A549 (cell line): ENCODE results near the gene CD7. TPM values are rescaled to one million over a fixed set of nuclear protein-coding genes. Genes with fewer than 3 reads are reported as not detected.

ENCODE experiments used
- ATAC-seq, 2 experiments: fragments of 200-7000 bp in 1 of 2; fragments of >200 bp in 1 of 2; cut with Nextera tagmentation in 1 of 2; cut with Tn5 transposase in 1 of 2; 3 replicates each; pipeline versions ENCODE4 v1.8.0 to v1.9.1; 2018 to 2020; ENCODE audit warnings: mild to moderate bottlenecking in 1 of 2, moderate library complexity in 1 of 2
- CTCF ChIA-PET: fragments of 300-600 bp; sonication (Branson Sonifier 250); formaldehyde crosslinking; extraction: SDS; loops from one replicate; lab custom pipeline; 2021; ENCODE audit warnings: antibody characterized with exemption, inconsistent platforms; lab: Yijun Ruan, JAX
- POLR2A ChIA-PET: fragments of 350-600 bp; formaldehyde crosslinking; extraction: SDS; loops from one replicate; lab custom pipeline; 2021; ENCODE audit warnings: antibody characterized with exemption, inconsistent platforms; lab: Yijun Ruan, JAX
- DNase-seq, 2 experiments: peaks; one replicate each; pipeline versions ENCODE4 v3.0.0 to v3.0.0-alpha.2; 2011 to 2016; ENCODE audit warnings: low read depth in 1 of 2, low spot score in 1 of 2
- FAIRE-seq: peaks from 2 replicates; lab custom pipeline; 2011; peaks lifted over from hg19 to GRCh38; lab: Jason Lieb, UNC
- H3K27ac ChIP-seq, 2 experiments: fragments of >200 bp; sonication (Bioruptor Twin); formaldehyde crosslinking; 3 replicates each; pipeline ENCODE4 v1.5.1; 2016 to 2017
- H3K4me1 ChIP-seq: fragments of >200 bp; sonication (Bioruptor Twin); formaldehyde crosslinking; 3 replicates; pipeline ENCODE4 v1.6.1; 2016
- H3K4me2 ChIP-seq: fragments of >200 bp; sonication (Bioruptor Twin); formaldehyde crosslinking; 3 replicates; pipeline ENCODE4 v1.6.1; 2016
- H3K4me3 ChIP-seq: fragments of >200 bp; sonication (Bioruptor Twin); formaldehyde crosslinking; 3 replicates; pipeline ENCODE4 v1.5.1; 2016
- H3K9me3 ChIP-seq: fragments of >200 bp; sonication (Bioruptor Twin); formaldehyde crosslinking; 3 replicates; pipeline ENCODE4 v1.6.1; 2016
- BHLHE40 ChIP-seq: IDR thresholded peaks from 2 replicates; pipeline ENCODE4 v1.6.1; 2012; ENCODE audit warnings: low read depth, low read length, inconsistent platforms
- CBX8 ChIP-seq: fragments of 200-600 bp; sonication (generic); IDR thresholded peaks from 2 replicates; pipeline ENCODE4 v1.6.1; 2016
- CHD4 ChIP-seq: fragments of 200-600 bp; sonication (generic); IDR thresholded peaks from 2 replicates; pipeline ENCODE4 v1.6.1; 2016; ENCODE audit warnings: antibody characterized with exemption, mild to moderate bottlenecking, borderline replicate concordance
- CTCF ChIP-seq: fragments of >200 bp; sonication (Bioruptor Twin); formaldehyde crosslinking; IDR thresholded peaks from 3 replicates; pipeline ENCODE4 v1.5.1; 2016
- EHF ChIP-seq: fragments of 250-450 bp; sonication (Bioruptor Pico); IDR thresholded peaks from 2 replicates; pipeline ENCODE4 v1.5.0; 2020; ENCODE audit warnings: mild to moderate bottlenecking
- EHMT2 ChIP-seq: fragments of 200-600 bp; sonication (generic); IDR thresholded peaks from 2 replicates; pipeline ENCODE4 v1.6.1; 2016; ENCODE audit warnings: antibody characterized with exemption, low read depth, mild to moderate bottlenecking, moderate library complexity
- ESRRA ChIP-seq: fragments of 150-350 bp; IDR thresholded peaks from 2 replicates; pipeline ENCODE4 v1.6.1; 2014; ENCODE audit warnings: mild to moderate bottlenecking, low read length, borderline replicate concordance
- FOSL2 ChIP-seq, 2 experiments: fragments of 450-650 bp in 1 of 2; fragments of >200 bp in 1 of 2; sonication (Bioruptor Twin) in 1 of 2; formaldehyde crosslinking; IDR thresholded peaks; 2 replicates each; pipeline versions ENCODE4 v1.5.0 to v1.6.1; 2016 to 2020; ENCODE audit warnings: mild to moderate bottlenecking in 1 of 2, moderate library complexity in 1 of 2
- FOXS1 ChIP-seq: fragments of 250-450 bp; sonication (Bioruptor Pico); IDR thresholded peaks from 2 replicates; pipeline ENCODE4 v1.5.0; 2020; ENCODE audit warnings: mild to moderate bottlenecking, moderate library complexity
- HOXB5 ChIP-seq: fragments of 250-450 bp; sonication (Bioruptor Pico); IDR thresholded peaks from 2 replicates; pipeline ENCODE4 v1.5.0; 2020; ENCODE audit warnings: mild to moderate bottlenecking, moderate library complexity
- KDM1A ChIP-seq: fragments of 200-600 bp; sonication (generic); IDR thresholded peaks from 2 replicates; pipeline ENCODE4 v1.6.1; 2016; ENCODE audit warnings: low read depth, mild to moderate bottlenecking
- MAFK ChIP-seq: fragments of 450-650 bp; IDR thresholded peaks from 2 replicates; pipeline ENCODE4 v1.6.1; 2014; ENCODE audit not compliant: partially characterized antibody
- MAX ChIP-seq: IDR thresholded peaks from 2 replicates; pipeline ENCODE4 v1.6.1; 2012
- MAZ ChIP-seq: fragments of 150-350 bp; IDR thresholded peaks from 2 replicates; pipeline ENCODE4 v1.6.1; 2014; ENCODE audit warnings: antibody characterized with exemption, low read depth, low read length, borderline replicate concordance
- NPAS2 ChIP-seq: fragments of 250-450 bp; sonication (Bioruptor Pico); IDR thresholded peaks from 2 replicates; pipeline ENCODE4 v1.8.0; 2022; ENCODE audit warnings: mild to moderate bottlenecking, moderate library complexity, borderline replicate concordance
- PHF8 ChIP-seq: fragments of 200-600 bp; sonication (generic); IDR thresholded peaks from 2 replicates; pipeline ENCODE4 v1.6.1; 2016; ENCODE audit warnings: low read depth, mild to moderate bottlenecking, antibody characterized with exemption, moderate library complexity, borderline replicate concordance
- POLR2AphosphoS2 ChIP-seq: conservative IDR thresholded peaks from 2 replicates; pipeline ENCODE4 v1.6.1; 2012; ENCODE audit warnings: low read length, improper control_type of control experiment, inconsistent platforms
- SREBF2 ChIP-seq: fragments of 450-650 bp; IDR thresholded peaks from 2 replicates; pipeline ENCODE4 v1.6.1; 2014; ENCODE audit warnings: mild to moderate bottlenecking, moderate library complexity
- TFCP2L1 ChIP-seq: fragments of 250-450 bp; sonication (Bioruptor Pico); IDR thresholded peaks from 2 replicates; pipeline ENCODE4 v1.5.0; 2021; ENCODE audit warnings: mild to moderate bottlenecking
- TP53 ChIP-seq: fragments of 250-450 bp; sonication (Bioruptor Pico); IDR thresholded peaks from 2 replicates; pipeline ENCODE4 v1.5.0; 2021; ENCODE audit warnings: mild to moderate bottlenecking, moderate library complexity
- ZFP36 ChIP-seq: fragments of 450-650 bp; IDR thresholded peaks from 2 replicates; pipeline ENCODE4 v1.6.1; 2014; ENCODE audit warnings: borderline replicate concordance; ENCODE audit not compliant: partially characterized antibody
- WGBS: methylation state at CpG from one replicate; pipeline ENCODE4 v1.1.6; 2017; ENCODE audit errors: missing lambda C conversion rate; 5-methylcytosine and 5-hydroxymethylcytosine counted together
- polyA plus RNA-seq, 4 experiments: library from polyadenylated mRNA; depleted of rRNA in 3 of 4; stranded (reverse); fragments of >200 nt; fragmentation: RNase III in 1 of 4; extraction: RNeasy Plus Mini Kit Qiagen cat#74134 plus additional on column Dnase treatment in 1 of 4; gene quantifications; 2 replicates in 3 of 4; 3 replicates in 1 of 4; pipeline ENCODE4 v1.2.3, GENCODE V29; 2011 to 2017
- TF ChIP-seq, protein P1 (sequence below): IDR thresholded peaks from 2 replicates; pipeline ENCODE4 v1.6.1; 2012; ENCODE audit warnings: low read depth, borderline replicate concordance
- TF ChIP-seq, protein P2 (sequence below): fragments of >200 bp; sonication (Bioruptor Twin); formaldehyde crosslinking; IDR thresholded peaks from 3 replicates; pipeline ENCODE4 v1.6.1; 2016
- TF ChIP-seq, protein P3 (sequence below): IDR thresholded peaks from 2 replicates; pipeline ENCODE4 v1.6.1; 2012
- TF ChIP-seq, protein P4 (sequence below): fragments of >200 bp; sonication (Bioruptor Twin); formaldehyde crosslinking; IDR thresholded peaks from 2 replicates; pipeline ENCODE4 v1.6.1; 2016
- TF ChIP-seq, protein P5 (sequence below): fragments of 150-350 bp; IDR thresholded peaks from 2 replicates; pipeline ENCODE4 v1.6.1; 2014; ENCODE audit warnings: low read depth, mild to moderate bottlenecking, low read length

The CD7 gene
- polyA plus RNA-seq, 2 of the 4 experiments (the other 2 are of a cell fraction): not detected

GRCh38 chr17:82300228-82300627 lies 17.2 kb downstream of the CD7 start:
- ATAC-seq: no peak
- Histone ChIP-seq H3K4me2 (no peak overlapping the region), H3K4me1 (peaks cover 60% of the 10 kb centered on the region), H3K9me3 (no peaks in the 10 kb centered on the region), H3K4me3 (no peak overlapping the region), H3K27ac (peak overlapping the region; percentile 96 to 98; a peak in 5 of 6 replicates)
- WGBS: 92% methylated on average over 13 of the region's 13 CpGs
- CTCF ChIA-PET: interaction anchor here (0.6 to 21.2 kb wide), 35 partner anchors 12 to 148 kb away, joined by 3 to 343 read pairs (median 8); partner anchors contain the start of genes CD7 and SECTM1
- POLR2A ChIA-PET: interaction anchor here (0.6 kb wide), 1 partner anchor 34 kb away, joined by 3 read pairs; no protein-coding TSS in a partner anchor
- no peak for FAIRE-seq
- DNase-seq: no peak
- TF ChIP-seq BHLHE40 (no peak), FOXS1 (no peak), MAFK (no peak), POLR2AphosphoS2 (no peak), MAX (no peak), TFCP2L1 (no peak), HOXB5 (no peak), ESRRA (no peak), KDM1A (no peak), PHF8 (no peak), CHD4 (no peak), EHF (CRISPR knock-in tag) (no peak), MAZ (no peak), TP53 (CRISPR knock-in tag) (no peak), NPAS2 (CRISPR knock-in tag) (no peak), EHMT2 (no peak), CBX8 (no peak)
- TF ChIP-seq, protein P1, sequence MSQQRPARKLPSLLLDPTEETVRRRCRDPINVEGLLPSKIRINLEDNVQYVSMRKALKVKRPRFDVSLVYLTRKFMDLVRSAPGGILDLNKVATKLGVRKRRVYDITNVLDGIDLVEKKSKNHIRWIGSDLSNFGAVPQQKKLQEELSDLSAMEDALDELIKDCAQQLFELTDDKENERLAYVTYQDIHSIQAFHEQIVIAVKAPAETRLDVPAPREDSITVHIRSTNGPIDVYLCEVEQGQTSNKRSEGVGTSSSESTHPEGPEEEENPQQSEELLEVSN: no peak
- TF ChIP-seq, protein P2, sequence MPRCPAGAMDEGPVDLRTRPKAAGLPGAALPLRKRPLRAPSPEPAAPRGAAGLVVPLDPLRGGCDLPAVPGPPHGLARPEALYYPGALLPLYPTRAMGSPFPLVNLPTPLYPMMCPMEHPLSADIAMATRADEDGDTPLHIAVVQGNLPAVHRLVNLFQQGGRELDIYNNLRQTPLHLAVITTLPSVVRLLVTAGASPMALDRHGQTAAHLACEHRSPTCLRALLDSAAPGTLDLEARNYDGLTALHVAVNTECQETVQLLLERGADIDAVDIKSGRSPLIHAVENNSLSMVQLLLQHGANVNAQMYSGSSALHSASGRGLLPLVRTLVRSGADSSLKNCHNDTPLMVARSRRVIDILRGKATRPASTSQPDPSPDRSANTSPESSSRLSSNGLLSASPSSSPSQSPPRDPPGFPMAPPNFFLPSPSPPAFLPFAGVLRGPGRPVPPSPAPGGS: no peak
- TF ChIP-seq, protein P3, sequence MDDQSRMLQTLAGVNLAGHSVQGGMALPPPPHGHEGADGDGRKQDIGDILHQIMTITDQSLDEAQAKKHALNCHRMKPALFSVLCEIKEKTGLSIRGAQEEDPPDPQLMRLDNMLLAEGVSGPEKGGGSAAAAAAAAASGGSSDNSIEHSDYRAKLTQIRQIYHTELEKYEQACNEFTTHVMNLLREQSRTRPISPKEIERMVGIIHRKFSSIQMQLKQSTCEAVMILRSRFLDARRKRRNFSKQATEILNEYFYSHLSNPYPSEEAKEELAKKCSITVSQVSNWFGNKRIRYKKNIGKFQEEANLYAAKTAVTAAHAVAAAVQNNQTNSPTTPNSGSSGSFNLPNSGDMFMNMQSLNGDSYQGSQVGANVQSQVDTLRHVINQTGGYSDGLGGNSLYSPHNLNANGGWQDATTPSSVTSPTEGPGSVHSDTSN: no peak

GRCh38 chr17:82299452-82299851 lies 18.0 kb downstream of the CD7 start:
- no peak for FAIRE-seq
- ATAC-seq: no peak
- ChIA-PET POLR2A (interaction anchor here (0.8 to 1.5 kb wide), 2 partner anchors 23 to 57 kb away, joined by 3 read pairs; no protein-coding TSS in a partner anchor), CTCF (interaction anchor here (1.0 to 21.2 kb wide), 25 partner anchors 13 to 115 kb away, joined by 3 to 343 read pairs (median 10); partner anchors contain the start of genes CCDC57, CD7, CSNK1D and SECTM1)
- WGBS: 93% methylated on average over 10 of the region's 10 CpGs
- H3K27ac ChIP-seq: peak overlapping the region; percentile 96 to 98
- TF ChIP-seq, protein P1: no peak
- TF ChIP-seq CHD4 (no peak), CBX8 (no peak), TP53 (CRISPR knock-in tag) (no peak), SREBF2 (no peak), FOSL2 (IDR thresholded peaks at IDR 0.05) (no peak), FOSL2 (CRISPR knock-in tag; IDR thresholded peaks at IDR 0.05) (no peak), ZFP36 (no peak), CTCF (no peak)
- TF ChIP-seq, protein P4, sequence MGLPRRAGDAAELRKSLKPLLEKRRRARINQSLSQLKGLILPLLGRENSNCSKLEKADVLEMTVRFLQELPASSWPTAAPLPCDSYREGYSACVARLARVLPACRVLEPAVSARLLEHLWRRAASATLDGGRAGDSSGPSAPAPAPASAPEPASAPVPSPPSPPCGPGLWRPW: no peak
- TF ChIP-seq, protein P5, sequence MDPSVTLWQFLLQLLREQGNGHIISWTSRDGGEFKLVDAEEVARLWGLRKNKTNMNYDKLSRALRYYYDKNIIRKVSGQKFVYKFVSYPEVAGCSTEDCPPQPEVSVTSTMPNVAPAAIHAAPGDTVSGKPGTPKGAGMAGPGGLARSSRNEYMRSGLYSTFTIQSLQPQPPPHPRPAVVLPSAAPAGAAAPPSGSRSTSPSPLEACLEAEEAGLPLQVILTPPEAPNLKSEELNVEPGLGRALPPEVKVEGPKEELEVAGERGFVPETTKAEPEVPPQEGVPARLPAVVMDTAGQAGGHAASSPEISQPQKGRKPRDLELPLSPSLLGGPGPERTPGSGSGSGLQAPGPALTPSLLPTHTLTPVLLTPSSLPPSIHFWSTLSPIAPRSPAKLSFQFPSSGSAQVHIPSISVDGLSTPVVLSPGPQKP: no peak
- H3K9me3 ChIP-seq: no peaks in the 10 kb centered on the region
- DNase-seq: no peak
- no peak overlapping the region for H3K4me3 ChIP-seq
- no peak overlapping the region; the same call in 2 of the 3 replicates for H3K4me2 ChIP-seq
- peaks cover 68% of the 10 kb centered on the region for H3K4me1 ChIP-seq
